Inferior parietal cortex (tissue), 1 donor: ENCODE data around the gene GAB2.
"Not testable (repeated sequence)": the region's sequence is repeated elsewhere in the genome, so short reads cannot be mapped to it uniquely, and the experiment has no call there.

Experiments
- DNase-seq: peaks from one replicate; pipeline ENCODE4 v3.0.0-alpha.2; 2016; ENCODE audit errors: extremely low spot score

Gene GAB2

GRCh38 chr11:78417175-78417887 lies at the start of gene GAB2:
Gene GAB2 (minus strand): TSS chr11:78417820. CDS start chr11:78417720, 100 bp downstream.
- no peak for DNase-seq

- DNase-seq, result no peak
These were observed 49.8 kb upstream of the GAB2 start for GRCh38 chr11:78467370-78467769.

- no peak for DNase-seq
These were observed 47.7 kb upstream of the GAB2 start for GRCh38 chr11:78465169-78465942.

DNA sequence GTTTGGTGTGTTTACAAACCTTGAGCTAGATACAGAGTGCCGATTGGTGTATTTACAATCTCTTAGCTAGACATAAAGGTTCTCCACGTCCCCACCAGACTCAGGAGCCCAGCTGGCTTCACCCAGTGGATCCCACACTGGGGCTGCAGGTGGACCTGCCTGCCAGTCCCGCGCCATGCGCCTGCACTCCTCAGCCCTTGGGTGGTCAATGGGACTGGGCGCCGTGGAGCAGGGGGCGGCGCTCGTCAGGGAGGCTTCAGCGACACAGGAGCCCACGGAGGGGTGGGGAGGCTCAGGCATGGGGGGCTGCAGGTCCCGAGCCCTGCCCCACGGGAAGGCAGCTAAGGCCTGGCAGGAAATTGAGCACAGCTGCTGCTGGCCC lies 47.2 kb upstream of the GAB2 start:
- DNase-seq, result not testable (repeated sequence)

GRCh38 chr11:78460471-78460870 lies 42.9 kb upstream of the GAB2 start:
- no peak for DNase-seq

DNA sequence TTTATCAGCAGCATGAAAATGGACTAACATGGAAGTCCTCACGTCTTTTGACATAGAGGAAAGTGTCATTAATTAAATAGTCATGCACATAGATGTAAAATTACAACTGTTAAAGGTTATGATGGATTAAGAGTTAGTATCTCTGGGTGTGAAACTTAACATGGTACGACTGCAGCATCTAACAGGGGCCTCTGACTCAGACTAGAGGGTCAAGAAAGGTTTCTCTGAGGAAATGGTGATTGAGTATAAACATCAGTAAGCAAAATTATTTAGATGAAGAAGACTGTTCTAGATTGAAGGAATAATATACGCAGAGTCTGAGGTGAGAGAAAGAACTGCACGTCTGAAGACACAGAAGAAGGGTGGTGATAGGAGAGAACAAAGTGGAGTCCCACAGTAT lies 42.1 kb upstream of the GAB2 start:
- no peak for DNase-seq

DNA sequence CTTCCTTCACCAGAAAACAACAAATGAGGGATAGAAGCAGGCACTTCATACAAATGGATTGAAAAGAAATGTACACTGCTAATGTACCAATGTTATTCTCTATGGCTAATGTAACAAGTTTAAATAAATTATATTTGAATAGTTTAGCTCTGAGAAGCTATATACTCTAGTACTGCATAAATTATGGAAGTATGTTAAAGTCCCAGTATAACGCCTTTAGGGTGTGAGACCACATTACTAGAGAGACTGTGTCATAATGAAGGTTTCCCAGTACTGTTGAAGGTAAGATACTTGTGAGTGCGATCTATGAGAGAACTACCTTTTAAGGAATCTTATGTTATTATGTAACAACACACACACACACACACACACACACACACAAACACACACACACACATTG lies 39.8 kb upstream of the GAB2 start:
- DNase-seq, result no peak

GRCh38 chr11:78453140-78453935 lies 35.7 kb upstream of the GAB2 start:
- DNase-seq, result no peak

- no peak for DNase-seq
These were observed 33.9 kb upstream of the GAB2 start for GRCh38 chr11:78451371-78452150.

DNA sequence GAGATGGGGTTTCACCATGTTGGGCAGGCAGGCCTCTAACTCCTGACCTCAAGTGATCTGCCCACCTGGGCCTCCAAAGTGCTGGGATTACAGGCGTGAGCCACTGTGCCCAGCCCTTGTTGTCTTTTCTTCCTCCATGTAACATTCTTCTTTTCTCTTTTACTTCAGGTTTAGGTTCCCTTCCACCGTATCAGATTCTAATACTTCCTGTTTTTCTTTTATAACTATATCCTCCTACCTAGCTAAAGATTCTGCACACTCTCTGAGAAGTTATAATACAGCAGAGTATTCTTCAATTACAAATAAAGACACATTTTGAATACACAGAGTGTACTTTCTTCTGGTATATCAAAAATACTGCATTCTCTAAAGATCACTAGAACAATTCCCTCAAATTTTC lies 33.2 kb upstream of the GAB2 start:
- DNase-seq, result no peak

DNA sequence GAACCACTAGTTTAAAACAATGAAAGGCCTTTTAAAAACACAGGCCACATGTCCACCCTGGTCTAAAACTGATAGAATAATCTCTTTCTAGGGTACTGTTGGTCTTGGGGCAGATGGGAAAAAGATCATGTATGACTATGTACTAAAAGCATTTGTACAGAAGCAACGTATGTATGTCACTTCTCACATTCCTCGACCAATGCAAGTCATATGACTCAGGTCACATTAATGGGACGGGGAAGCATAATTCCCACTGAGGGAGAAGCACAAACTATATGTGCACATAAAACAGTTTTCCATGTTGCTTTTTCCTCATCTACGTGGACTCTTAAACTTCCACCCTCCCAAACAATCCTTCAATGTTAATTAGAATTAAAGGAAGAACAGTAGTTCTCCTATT lies 32.2 kb upstream of the GAB2 start:
- DNase-seq, result no peak

GRCh38 chr11:78446210-78446609 lies 28.6 kb upstream of the GAB2 start:
- no peak for DNase-seq

GRCh38 chr11:78444726-78445125 lies 27.1 kb upstream of the GAB2 start:
- no peak for DNase-seq

GRCh38 chr11:78441956-78442355 lies 24.3 kb upstream of the GAB2 start:
- DNase-seq, result no peak

DNA sequence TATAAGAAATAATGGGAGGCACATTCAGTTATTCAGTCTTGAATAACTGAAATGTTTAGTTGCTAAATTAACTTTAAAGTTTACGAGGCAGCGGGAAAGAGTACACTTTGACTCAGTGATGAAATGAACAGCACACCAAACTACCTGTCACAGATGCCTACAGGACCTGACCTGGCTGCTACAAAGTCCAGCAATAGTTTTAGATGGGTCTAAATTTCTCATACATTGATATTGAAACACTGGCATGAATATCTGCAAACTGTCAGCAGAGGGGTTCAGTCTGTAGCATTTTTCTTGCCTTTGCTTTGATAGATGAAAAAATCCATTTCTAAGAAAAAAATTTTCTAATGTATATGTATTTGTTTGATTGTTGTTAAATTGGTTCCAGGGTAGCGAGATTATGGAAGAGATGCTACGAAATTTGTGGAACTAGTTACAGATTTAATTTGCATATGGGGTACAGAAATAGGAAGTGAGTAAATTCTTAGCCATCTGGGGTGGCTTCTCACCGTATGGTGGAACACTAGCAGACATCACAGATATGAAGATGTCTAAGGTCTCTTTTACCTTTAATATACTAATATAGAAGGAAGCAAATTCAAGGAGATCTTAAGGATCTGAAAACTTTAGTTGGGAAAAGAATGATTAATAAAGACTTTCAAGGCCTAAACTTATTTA lies 20.8 kb upstream of the GAB2 start:
- no peak for DNase-seq

- no peak for DNase-seq
These were observed 15.3 kb upstream of the GAB2 start for GRCh38 chr11:78432956-78433355.

DNA sequence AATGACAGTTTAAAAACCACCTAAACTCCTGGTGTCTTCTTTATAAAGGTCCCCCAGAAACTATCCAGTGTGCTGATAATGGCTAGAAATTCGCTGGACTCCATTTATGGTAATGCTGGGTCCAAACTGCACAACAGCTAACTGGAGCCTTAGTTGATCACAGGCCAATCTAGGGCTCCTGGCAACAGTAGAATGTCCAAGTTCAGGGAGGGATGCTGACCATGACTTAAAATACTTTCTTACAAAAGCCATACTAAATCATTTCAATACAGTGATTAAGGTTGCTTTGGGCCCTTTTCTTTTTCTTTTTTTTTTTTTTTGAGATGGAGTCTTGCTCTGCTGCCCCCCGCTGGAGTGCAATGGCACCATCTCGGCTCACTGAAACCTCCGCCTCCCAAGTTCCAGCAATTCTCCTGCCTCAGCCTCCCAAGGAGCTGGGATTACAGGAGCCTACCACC lies 14.5 kb upstream of the GAB2 start:
- no peak for DNase-seq

GRCh38 chr11:78429660-78430059 lies 12.0 kb upstream of the GAB2 start:
- DNase-seq, result no peak

DNA sequence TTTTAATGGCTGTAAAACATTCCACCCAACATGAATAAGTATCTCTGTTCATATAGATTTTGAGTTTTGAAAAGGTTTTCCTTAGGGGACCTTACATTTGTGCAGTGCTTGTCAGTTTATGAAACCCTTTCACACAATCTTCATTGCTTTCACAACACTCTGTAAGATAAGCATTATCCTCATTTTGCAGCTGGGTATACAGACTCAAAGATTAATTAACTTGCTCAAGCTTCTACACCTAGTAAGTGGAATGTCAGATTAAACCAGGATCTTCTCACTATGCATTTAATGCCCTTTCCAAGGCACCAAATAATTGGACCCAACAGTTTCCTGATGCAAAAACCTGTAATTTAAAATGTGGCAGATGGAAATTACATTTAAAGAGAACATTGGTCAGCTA lies 11.6 kb upstream of the GAB2 start:
- no peak for DNase-seq

DNA sequence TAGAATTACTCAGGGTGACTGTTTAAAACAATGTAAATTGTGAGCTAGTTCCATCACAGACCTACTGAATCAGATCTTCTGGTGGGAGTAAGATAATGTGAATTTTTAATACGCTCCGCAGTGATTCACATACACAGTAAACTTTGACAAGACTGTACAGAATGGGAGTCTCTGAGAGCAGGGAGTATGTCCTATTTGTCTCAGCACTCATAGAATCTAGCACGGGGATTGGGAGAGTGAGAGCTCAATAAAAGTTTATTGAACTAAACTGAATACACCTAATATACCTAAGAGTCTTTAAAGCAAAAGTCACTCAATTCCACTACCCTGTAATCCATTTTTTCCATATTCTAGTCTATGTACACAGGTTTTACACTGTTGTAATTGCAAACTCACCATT lies 11.2 kb upstream of the GAB2 start:
- no peak for DNase-seq

DNA sequence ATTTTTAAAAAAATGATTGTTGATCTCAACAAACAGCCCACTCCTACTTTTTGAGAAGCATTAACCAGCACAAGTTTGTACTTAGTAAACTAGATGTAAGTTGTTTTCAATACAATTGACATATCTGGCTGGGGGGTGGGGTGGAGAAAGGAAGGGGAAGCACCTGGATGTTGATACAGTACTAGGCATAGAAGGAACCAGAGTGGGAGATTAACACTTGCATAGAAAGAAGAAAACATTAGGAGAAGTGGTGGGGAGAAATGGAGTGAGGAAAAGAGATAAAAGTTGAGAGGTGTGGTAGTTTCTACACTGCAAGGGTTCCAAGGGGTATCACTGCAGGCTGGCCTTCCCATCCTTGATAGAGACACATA lies 10.6 kb upstream of the GAB2 start:
- DNase-seq, result no peak
